Neural progenitor cell (in vitro differentiated cells): ENCODE data around the gene CCDC71L. TPM values are rescaled to one million over a fixed set of nuclear protein-coding genes. Genes with fewer than 3 reads are reported as not detected.

Experiments
- DNase-seq: peaks from one replicate; pipeline ENCODE4 v3.0.0-alpha.2; 2016; ENCODE audit warnings: low spot score
- H2AFZ ChIP-seq: fragments of 200-600 bp; sonication (generic); replicated peaks from 2 replicates; pipeline ENCODE4 v1.6.1; 2016; ENCODE audit warnings: antibody characterized with exemption
- H3F3A ChIP-seq: fragments of 200-600 bp; sonication (generic); 2 replicates; pipeline ENCODE4 v1.6.1; 2016; ENCODE audit warnings: antibody characterized with exemption, low read depth
- H3K27ac ChIP-seq: fragments of 200-600 bp; sonication (generic); 2 replicates; pipeline ENCODE4 v1.5.1; 2016; ENCODE audit warnings: mild to moderate bottlenecking
- H3K27me3 ChIP-seq: fragments of 200-600 bp; sonication (generic); 2 replicates; pipeline ENCODE4 v1.6.1; 2016; ENCODE audit warnings: mild to moderate bottlenecking, moderate library complexity
- H3K36me3 ChIP-seq: fragments of 200-600 bp; sonication (generic); 2 replicates; pipeline ENCODE4 v1.5.1; 2016
- H3K4me1 ChIP-seq: fragments of 200-600 bp; sonication (generic); 2 replicates; pipeline ENCODE4 v1.6.1; 2016; ENCODE audit warnings: mixed run types
- H3K4me2 ChIP-seq: fragments of 200-600 bp; sonication (generic); 2 replicates; pipeline ENCODE4 v1.6.1; 2016
- H3K4me3 ChIP-seq: fragments of 200-600 bp; sonication (generic); 2 replicates; pipeline ENCODE4 v1.5.1; 2016
- H3K79me2 ChIP-seq: fragments of 200-600 bp; sonication (generic); 2 replicates; pipeline ENCODE4 v1.6.1; 2016; ENCODE audit warnings: low read depth
- H3K9ac ChIP-seq: fragments of 200-600 bp; sonication (generic); 2 replicates; pipeline ENCODE4 v1.6.1; 2016
- H3K9me3 ChIP-seq: fragments of 200-600 bp; sonication (generic); 2 replicates; pipeline ENCODE4 v1.5.1; 2016; ENCODE audit warnings: low read depth
- H4K20me1 ChIP-seq: fragments of 200-600 bp; sonication (generic); 2 replicates; pipeline ENCODE4 v1.6.1; 2016; ENCODE audit warnings: low read depth
- H3K27ac Mint-ChIP-seq: 3 replicates; pipeline ENCODE4 v1.8.0; 2021; ENCODE audit warnings: mixed read lengths
- H3K27me3 Mint-ChIP-seq: 2 replicates; pipeline ENCODE4 v1.8.0; 2022; ENCODE audit warnings: low read depth, mild to moderate bottlenecking, inconsistent platforms, moderate library complexity, mixed read lengths; ENCODE audit not compliant: insufficient read depth
- H3K36me3 Mint-ChIP-seq: 3 replicates; pipeline ENCODE4 v1.8.0; 2021; ENCODE audit warnings: mixed read lengths
- H3K4me1 Mint-ChIP-seq: 3 replicates; pipeline ENCODE4 v1.8.0; 2021; ENCODE audit warnings: mixed read lengths
- H3K4me3 Mint-ChIP-seq: 3 replicates; pipeline ENCODE4 v1.8.0; 2021; ENCODE audit warnings: mild to moderate bottlenecking, moderate library complexity, mixed read lengths
- H3K9me3 Mint-ChIP-seq: 3 replicates; pipeline ENCODE4 v1.8.0; 2020; ENCODE audit warnings: mixed read lengths
- EZH2 ChIP-seq: fragments of 200-600 bp; sonication (generic); IDR thresholded peaks from 2 replicates; pipeline ENCODE4 v1.6.1; 2017; ENCODE audit warnings: antibody characterized with exemption, mild to moderate bottlenecking, moderate library complexity
- EZH2phosphoT487 ChIP-seq: fragments of 200-600 bp; sonication (generic); IDR thresholded peaks from 2 replicates; pipeline ENCODE4 v1.6.1; 2017; ENCODE audit warnings: antibody characterized with exemption
- total RNA-seq: library from RNA; depleted of rRNA; stranded (reverse); fragments of >200 nt; gene quantifications from 2 replicates; pipeline ENCODE4 v1.2.3, GENCODE V29; 2015; ENCODE audit warnings: low replicate concordance
- TF ChIP-seq, protein P1 (sequence below): fragments of 200-600 bp; sonication (generic); IDR thresholded peaks from 2 replicates; pipeline ENCODE4 v1.5.1; 2017; ENCODE audit warnings: antibody characterized with exemption, mild to moderate bottlenecking

The CCDC71L gene
- total RNA-seq, 1 donor from 2014 or later: 23.8 TPM

DNA sequence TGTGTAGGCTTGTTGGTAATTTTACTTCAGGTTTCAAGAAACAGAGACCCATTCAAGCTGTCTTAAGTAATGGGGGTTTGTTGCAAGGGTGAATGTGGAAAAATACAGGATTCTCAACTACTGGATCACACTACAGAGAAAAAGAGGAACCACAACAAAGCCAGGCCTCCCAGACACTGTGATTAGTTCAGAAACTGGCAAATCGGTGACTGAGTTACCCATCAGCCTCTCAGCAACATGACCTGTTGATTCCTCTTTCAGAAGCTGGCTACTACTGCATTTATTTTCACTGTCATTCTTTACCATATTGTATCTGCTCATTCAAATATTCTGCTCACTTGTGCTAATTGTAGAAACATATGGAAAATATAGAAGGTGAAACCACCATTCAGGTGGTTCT, 16.0 kb downstream of the CCDC71L start:
- no peaks in the 10 kb centered on the region for H3K4me1 ChIP-seq

DNA sequence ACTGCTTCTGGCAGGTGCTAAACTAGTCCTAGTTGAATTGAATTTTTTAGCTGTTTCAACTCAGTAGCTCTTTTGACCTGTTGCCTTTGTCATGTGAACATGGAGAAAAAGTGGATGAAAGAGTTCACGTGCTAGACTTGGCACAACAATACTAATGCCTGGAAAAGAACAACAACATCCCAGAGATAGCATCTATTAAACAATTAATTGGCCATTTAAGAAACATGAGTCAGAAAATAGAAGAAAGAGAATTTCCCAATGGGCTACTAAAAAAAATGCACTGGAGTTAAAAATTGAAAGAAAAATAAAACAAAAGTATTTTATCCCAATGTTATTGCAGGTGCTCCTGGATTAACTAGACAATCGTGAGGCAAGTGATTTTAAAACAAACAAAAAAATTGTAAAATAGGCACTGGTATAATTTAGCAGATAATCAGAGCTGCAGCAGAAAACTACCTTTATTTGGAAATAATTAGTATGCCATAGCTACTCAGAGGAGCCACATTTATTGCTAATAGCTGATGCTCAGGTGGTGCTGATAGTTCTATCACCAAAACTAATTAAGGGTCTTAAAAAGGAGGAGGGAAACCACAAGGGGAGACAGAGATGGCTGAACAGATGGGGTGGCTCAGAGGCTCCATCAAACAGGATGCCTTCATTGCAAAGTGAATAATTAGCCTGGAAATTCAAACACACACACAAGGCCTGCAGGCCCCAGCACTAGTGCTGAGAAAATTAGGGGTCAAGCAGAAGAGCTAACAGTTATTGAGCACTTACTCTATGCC, 17.6 kb downstream of the CCDC71L start:
- no peak overlapping the region for H3K27ac ChIP-seq
- no peaks in the 10 kb centered on the region for H3K4me1 ChIP-seq
- H2AFZ ChIP-seq: no peak overlapping the region
- Mint-ChIP-seq H3K27me3 (peaks cover 2% of the 10 kb centered on the region), H3K4me1 (no peaks in the 10 kb centered on the region), H3K27ac (no peak overlapping the region), H3K9me3 (no peaks in the 10 kb centered on the region), H3K36me3 (no peaks in the 10 kb centered on the region), H3K4me3 (no peak overlapping the region)
- H3K36me3 ChIP-seq: no peaks in the 10 kb centered on the region
- no peaks in the 10 kb centered on the region for H3K9me3 ChIP-seq
- no peaks in the 10 kb centered on the region for H3F3A ChIP-seq
- no peak overlapping the region for H3K9ac ChIP-seq
- no peak overlapping the region for H3K4me3 ChIP-seq
- TF ChIP-seq EZH2phosphoT487 (no peak), EZH2 (no peak)
- TF ChIP-seq, protein P1, sequence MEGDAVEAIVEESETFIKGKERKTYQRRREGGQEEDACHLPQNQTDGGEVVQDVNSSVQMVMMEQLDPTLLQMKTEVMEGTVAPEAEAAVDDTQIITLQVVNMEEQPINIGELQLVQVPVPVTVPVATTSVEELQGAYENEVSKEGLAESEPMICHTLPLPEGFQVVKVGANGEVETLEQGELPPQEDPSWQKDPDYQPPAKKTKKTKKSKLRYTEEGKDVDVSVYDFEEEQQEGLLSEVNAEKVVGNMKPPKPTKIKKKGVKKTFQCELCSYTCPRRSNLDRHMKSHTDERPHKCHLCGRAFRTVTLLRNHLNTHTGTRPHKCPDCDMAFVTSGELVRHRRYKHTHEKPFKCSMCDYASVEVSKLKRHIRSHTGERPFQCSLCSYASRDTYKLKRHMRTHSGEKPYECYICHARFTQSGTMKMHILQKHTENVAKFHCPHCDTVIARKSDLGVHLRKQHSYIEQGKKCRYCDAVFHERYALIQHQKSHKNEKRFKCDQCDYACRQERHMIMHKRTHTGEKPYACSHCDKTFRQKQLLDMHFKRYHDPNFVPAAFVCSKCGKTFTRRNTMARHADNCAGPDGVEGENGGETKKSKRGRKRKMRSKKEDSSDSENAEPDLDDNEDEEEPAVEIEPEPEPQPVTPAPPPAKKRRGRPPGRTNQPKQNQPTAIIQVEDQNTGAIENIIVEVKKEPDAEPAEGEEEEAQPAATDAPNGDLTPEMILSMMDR: no peak
- no peaks in the 10 kb centered on the region for H4K20me1 ChIP-seq
- H3K27me3 ChIP-seq: no peaks in the 10 kb centered on the region
- no peaks in the 10 kb centered on the region for H3K79me2 ChIP-seq
- no peak overlapping the region for H3K4me2 ChIP-seq
- no peak for DNase-seq

More for the DNA sequence above, 16.0 kb downstream of the CCDC71L start:
- H3K4me3 Mint-ChIP-seq: no peak overlapping the region
- Histone ChIP-seq H3K36me3 (no peaks in the 10 kb centered on the region), H3K9ac (no peak overlapping the region), H3K9me3 (no peaks in the 10 kb centered on the region), H3K27me3 (no peaks in the 10 kb centered on the region), H4K20me1 (no peaks in the 10 kb centered on the region), H3K79me2 (no peaks in the 10 kb centered on the region), H3K27ac (no peak overlapping the region), H2AFZ (no peak overlapping the region), H3K4me2 (no peak overlapping the region), H3F3A (no peaks in the 10 kb centered on the region), H3K4me3 (no peak overlapping the region)
- DNase-seq: no peak
- H3K36me3 Mint-ChIP-seq: no peaks in the 10 kb centered on the region
- H3K27me3 Mint-ChIP-seq: peaks cover 2% of the 10 kb centered on the region
- H3K4me1 Mint-ChIP-seq: no peaks in the 10 kb centered on the region
- H3K27ac Mint-ChIP-seq: no peak overlapping the region
- no peaks in the 10 kb centered on the region for H3K9me3 Mint-ChIP-seq
- TF ChIP-seq, protein P1: no peak

DNA sequence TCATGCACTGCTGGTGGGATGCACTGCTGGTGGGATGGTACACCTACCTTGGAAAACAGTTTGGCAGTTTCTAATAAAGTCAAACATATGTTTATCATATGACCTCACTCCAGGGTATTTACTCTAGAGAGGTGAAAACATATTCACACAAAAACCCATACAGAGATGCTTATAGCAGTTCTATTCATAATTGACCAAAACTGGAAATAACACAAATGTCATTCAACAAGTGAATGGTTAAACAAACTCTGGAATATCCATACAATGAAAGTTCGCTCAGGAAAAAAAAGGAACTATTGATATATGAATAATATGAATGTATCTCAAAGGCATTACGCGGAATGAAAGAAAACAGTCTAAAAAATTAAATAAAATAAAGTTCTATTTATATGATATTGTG, 19.5 kb downstream of the CCDC71L start:
- Mint-ChIP-seq H3K9me3 (no peaks in the 10 kb centered on the region), H3K27ac (no peak overlapping the region), H3K36me3 (no peaks in the 10 kb centered on the region), H3K4me3 (no peak overlapping the region), H3K4me1 (no peaks in the 10 kb centered on the region), H3K27me3 (peaks cover 2% of the 10 kb centered on the region)
- no peaks in the 10 kb centered on the region for H3K4me1 ChIP-seq
- H3K4me3 ChIP-seq: no peak overlapping the region
- no peak overlapping the region for H2AFZ ChIP-seq
- H3K9ac ChIP-seq: no peak overlapping the region
- H3K9me3 ChIP-seq: no peaks in the 10 kb centered on the region
- no peaks in the 10 kb centered on the region for H3K79me2 ChIP-seq
- no peak overlapping the region for H3K27ac ChIP-seq
- no peaks in the 10 kb centered on the region for H3F3A ChIP-seq
- DNase-seq: no peak
- H4K20me1 ChIP-seq: no peaks in the 10 kb centered on the region
- no peaks in the 10 kb centered on the region for H3K27me3 ChIP-seq
- TF ChIP-seq, protein P1: no peak
- TF ChIP-seq EZH2phosphoT487 (no peak), EZH2 (no peak)
- no peaks in the 10 kb centered on the region for H3K36me3 ChIP-seq
- H3K4me2 ChIP-seq: no peak overlapping the region
